SU-DHL-6 (cell line): ENCODE data around the gene SMIM45.

Experiments used
- H2AFZ ChIP-seq: fragments of 200-600 bp; sonication (generic); 2 replicates; pipeline ENCODE4 v1.6.1; 2014; ENCODE audit warnings: low read depth, mild to moderate bottlenecking, moderate library complexity, mixed read lengths, antibody characterized with exemption, low read length; ENCODE audit not compliant: severe bottlenecking
- H3F3A ChIP-seq: fragments of 200-600 bp; shearing (Covaris generic); 2 replicates; pipeline ENCODE4 v1.6.0; 2016; ENCODE audit warnings: antibody characterized with exemption, mild to moderate bottlenecking; ENCODE audit not compliant: insufficient read depth
- H3K27ac ChIP-seq: fragments of 200-600 bp; sonication (generic); 2 replicates; pipeline ENCODE4 v1.5.1; 2016; ENCODE audit warnings: low read depth, mild to moderate bottlenecking, low read length, moderate library complexity, mixed read lengths
- H3K27me3 ChIP-seq: fragments of 200-600 bp; sonication (generic), shearing (Covaris generic); 2 replicates; pipeline ENCODE4 v1.6.0; 2014; ENCODE audit warnings: mild to moderate bottlenecking, low read length
- H3K36me3 ChIP-seq: fragments of 200-600 bp; sonication (generic); 2 replicates; pipeline ENCODE4 v1.6.1; 2014; ENCODE audit warnings: mild to moderate bottlenecking, low read length, mixed read lengths
- H3K4me2 ChIP-seq: fragments of 300-600, 200-600 bp; shearing (Covaris generic), sonication (generic); 2 replicates; pipeline ENCODE4 v1.6.0; 2014; ENCODE audit warnings: low read length, low read depth, mild to moderate bottlenecking; ENCODE audit not compliant: poor library complexity, severe bottlenecking
- H3K4me3 ChIP-seq: fragments of 200-600 bp; sonication (generic); 2 replicates; pipeline ENCODE4 v1.5.1; 2014; ENCODE audit warnings: antibody characterized with exemption, low read length, mild to moderate bottlenecking, mixed read lengths; ENCODE audit not compliant: insufficient read depth, poor library complexity, severe bottlenecking
- H3K79me2 ChIP-seq: fragments of 200-600 bp; sonication (generic); 2 replicates; pipeline ENCODE4 v1.6.1; 2014; ENCODE audit warnings: mild to moderate bottlenecking, low read length, moderate library complexity; ENCODE audit not compliant: insufficient read depth
- H3K9ac ChIP-seq: fragments of 200-600 bp; sonication (generic); 2 replicates; pipeline ENCODE4 v1.7.0; 2014; ENCODE audit warnings: mild to moderate bottlenecking, low read length
- H3K9me2 ChIP-seq: fragments of 200-600 bp; sonication (generic); replicated peaks from 2 replicates; pipeline ENCODE4 v1.6.1; 2014; ENCODE audit warnings: low read length; ENCODE audit not compliant: insufficient read depth
- H3K9me3 ChIP-seq: fragments of 200-600 bp; sonication (generic); 2 replicates; pipeline ENCODE4 v1.6.1; 2014; ENCODE audit warnings: low read length, mixed read lengths; ENCODE audit not compliant: insufficient read depth
- H4K20me1 ChIP-seq: fragments of 200-600 bp; sonication (generic); 2 replicates; pipeline ENCODE4 v1.6.1; 2014; ENCODE audit warnings: low read depth, mild to moderate bottlenecking, antibody characterized with exemption, low read length, moderate library complexity, mixed read lengths
- EZH2phosphoT487 ChIP-seq: fragments of 200-600 bp; sonication (generic), shearing (Covaris generic); conservative IDR thresholded peaks from 2 replicates; pipeline ENCODE4 v1.6.1; 2018; ENCODE audit warnings: mild to moderate bottlenecking, antibody characterized with exemption, low read length, moderate library complexity, mixed read lengths
- TF ChIP-seq, protein P1 (sequence below): fragments of 200-600 bp; sonication (generic); IDR thresholded peaks from one replicate; pipeline ENCODE4 v1.5.1; 2017; ENCODE audit warnings: antibody characterized with exemption, mild to moderate bottlenecking, low read length, moderate library complexity; ENCODE audit not compliant: insufficient read depth, poor library complexity, severe bottlenecking

The SMIM45 gene

GRCh38 chr22:41964112-41964491 is 12.2 kb downstream of the SMIM45 start:
- Histone ChIP-seq H3K4me3 (no peak overlapping the region), H3K27ac (no peak overlapping the region), H4K20me1 (no peaks in the 10 kb centered on the region), H3K27me3 (no peaks in the 10 kb centered on the region), H2AFZ (no peak overlapping the region), H3K79me2 (no peaks in the 10 kb centered on the region), H3K36me3 (no peaks in the 10 kb centered on the region), H3K9me3 (no peaks in the 10 kb centered on the region), H3K9me2 (no peaks in the 10 kb centered on the region), H3F3A (no peaks in the 10 kb centered on the region), H3K9ac (no peak overlapping the region), H3K4me2 (no peak overlapping the region)
- TF ChIP-seq, protein P1, sequence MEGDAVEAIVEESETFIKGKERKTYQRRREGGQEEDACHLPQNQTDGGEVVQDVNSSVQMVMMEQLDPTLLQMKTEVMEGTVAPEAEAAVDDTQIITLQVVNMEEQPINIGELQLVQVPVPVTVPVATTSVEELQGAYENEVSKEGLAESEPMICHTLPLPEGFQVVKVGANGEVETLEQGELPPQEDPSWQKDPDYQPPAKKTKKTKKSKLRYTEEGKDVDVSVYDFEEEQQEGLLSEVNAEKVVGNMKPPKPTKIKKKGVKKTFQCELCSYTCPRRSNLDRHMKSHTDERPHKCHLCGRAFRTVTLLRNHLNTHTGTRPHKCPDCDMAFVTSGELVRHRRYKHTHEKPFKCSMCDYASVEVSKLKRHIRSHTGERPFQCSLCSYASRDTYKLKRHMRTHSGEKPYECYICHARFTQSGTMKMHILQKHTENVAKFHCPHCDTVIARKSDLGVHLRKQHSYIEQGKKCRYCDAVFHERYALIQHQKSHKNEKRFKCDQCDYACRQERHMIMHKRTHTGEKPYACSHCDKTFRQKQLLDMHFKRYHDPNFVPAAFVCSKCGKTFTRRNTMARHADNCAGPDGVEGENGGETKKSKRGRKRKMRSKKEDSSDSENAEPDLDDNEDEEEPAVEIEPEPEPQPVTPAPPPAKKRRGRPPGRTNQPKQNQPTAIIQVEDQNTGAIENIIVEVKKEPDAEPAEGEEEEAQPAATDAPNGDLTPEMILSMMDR, result no peak
- no peak for TF ChIP-seq EZH2phosphoT487

GRCh38 chr22:41966225-41966606 is 14.3 kb downstream of the SMIM45 start:
- no peak overlapping the region for H3K27ac ChIP-seq
- H3F3A ChIP-seq, result no peaks in the 10 kb centered on the region
- no peaks in the 10 kb centered on the region for H3K27me3 ChIP-seq
- no peaks in the 10 kb centered on the region for H3K9me3 ChIP-seq
- no peak overlapping the region for H3K4me2 ChIP-seq
- no peak overlapping the region for H3K4me3 ChIP-seq
- no peaks in the 10 kb centered on the region for H3K9me2 ChIP-seq
- no peaks in the 10 kb centered on the region for H4K20me1 ChIP-seq
- TF ChIP-seq, protein P1, result no peak
- TF ChIP-seq EZH2phosphoT487, result no peak
- H3K9ac ChIP-seq, result no peak overlapping the region
- no peaks in the 10 kb centered on the region for H3K79me2 ChIP-seq
- no peaks in the 10 kb centered on the region for H3K36me3 ChIP-seq
- H2AFZ ChIP-seq, result no peak overlapping the region

DNA sequence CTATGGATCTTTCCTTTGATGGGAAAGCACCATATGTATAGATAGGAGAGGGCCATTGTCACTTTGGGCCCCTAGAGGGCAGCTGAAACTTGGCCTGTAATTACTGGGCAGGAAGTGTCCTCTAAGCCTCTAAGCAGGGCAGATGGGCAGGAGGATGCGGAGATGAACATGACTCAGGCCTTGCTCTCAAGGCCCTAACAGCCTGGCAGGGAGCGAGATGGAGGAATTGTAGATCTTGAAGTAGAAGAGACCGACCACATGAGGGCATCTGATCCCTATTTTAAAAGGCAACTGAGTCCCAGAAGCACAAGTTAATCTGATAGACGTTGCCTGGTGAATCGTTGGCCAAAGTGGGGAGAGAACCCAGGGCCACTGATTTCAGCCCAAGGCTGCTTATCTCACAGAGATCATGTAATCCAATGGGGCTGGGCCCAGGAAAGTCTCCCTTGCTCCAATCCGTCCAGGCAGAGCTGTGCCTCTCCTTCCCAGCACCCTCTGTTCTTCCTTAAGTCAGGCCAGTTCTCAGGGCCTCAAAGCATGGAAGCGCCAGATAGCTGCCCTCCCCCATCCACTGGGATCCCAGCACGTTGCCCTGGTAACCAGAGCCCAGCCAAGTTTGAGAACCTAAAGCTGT is 14.8 kb downstream of the SMIM45 start:
- Histone ChIP-seq H3K4me3 (no peak overlapping the region), H3K9me2 (no peaks in the 10 kb centered on the region), H3F3A (no peaks in the 10 kb centered on the region), H3K9me3 (no peaks in the 10 kb centered on the region), H3K27ac (no peak overlapping the region), H3K9ac (no peak overlapping the region), H3K36me3 (no peaks in the 10 kb centered on the region), H4K20me1 (no peaks in the 10 kb centered on the region), H2AFZ (no peak overlapping the region), H3K27me3 (no peaks in the 10 kb centered on the region), H3K4me2 (no peak overlapping the region), H3K79me2 (no peaks in the 10 kb centered on the region)
- TF ChIP-seq, protein P1, result peak; percentile 24
- no peak for TF ChIP-seq EZH2phosphoT487
